Esophagus muscularis mucosa (tissue), 4 donors: ENCODE measurements around the gene NAPG.

Source experiments
- EP300 ChIP-seq: sonication (generic); formaldehyde crosslinking; IDR thresholded peaks from one replicate; pipeline ENCODE4 v1.6.1; 2017; ENCODE audit warnings: antibody characterized with exemption
- POLR2A ChIP-seq: fragments of 450-650 bp; IDR thresholded peaks from one replicate; pipeline ENCODE4 v1.6.1; 2017; ENCODE audit warnings: antibody characterized with exemption, moderate library complexity, mild to moderate bottlenecking, low read depth
- POLR2AphosphoS5 ChIP-seq, 2 donors: sonication (generic); formaldehyde crosslinking; IDR thresholded peaks; one replicate each; pipeline ENCODE4 v1.6.1; 2017; ENCODE audit warnings: antibody characterized with exemption in 2 of 2
- TF ChIP-seq, protein P1 (sequence below), 3 experiments: fragments of 200-600 bp in 2 of 3; fragments of 450-650 bp in 1 of 3; sonication (generic) in 2 of 3; IDR thresholded peaks; one replicate each; pipeline ENCODE4 v1.5.1; 2017 to 2019; ENCODE audit warnings: antibody characterized with exemption in 3 of 3, mild to moderate bottlenecking in 2 of 3, moderate library complexity in 1 of 3

DNA sequence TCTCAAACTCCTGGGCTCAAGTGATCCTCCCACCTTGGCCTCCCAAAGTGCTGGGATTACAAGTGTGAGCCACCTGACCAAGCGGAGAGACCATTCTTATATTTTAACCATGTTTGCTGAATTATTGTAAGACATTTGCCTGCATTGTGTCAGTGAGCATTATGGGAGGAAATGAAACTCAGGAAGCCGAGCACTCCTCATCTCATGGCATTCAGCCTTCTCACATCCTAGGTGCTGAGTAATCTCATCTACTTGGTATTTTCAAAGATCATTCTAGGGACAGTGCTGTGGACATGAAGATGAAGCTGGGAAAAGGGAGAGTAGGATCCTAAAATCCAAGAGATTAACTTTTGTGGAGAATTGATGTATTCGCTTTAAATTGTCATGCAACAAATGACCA lies 66.1 kb downstream of the NAPG start:
- TF ChIP-seq, protein P1, sequence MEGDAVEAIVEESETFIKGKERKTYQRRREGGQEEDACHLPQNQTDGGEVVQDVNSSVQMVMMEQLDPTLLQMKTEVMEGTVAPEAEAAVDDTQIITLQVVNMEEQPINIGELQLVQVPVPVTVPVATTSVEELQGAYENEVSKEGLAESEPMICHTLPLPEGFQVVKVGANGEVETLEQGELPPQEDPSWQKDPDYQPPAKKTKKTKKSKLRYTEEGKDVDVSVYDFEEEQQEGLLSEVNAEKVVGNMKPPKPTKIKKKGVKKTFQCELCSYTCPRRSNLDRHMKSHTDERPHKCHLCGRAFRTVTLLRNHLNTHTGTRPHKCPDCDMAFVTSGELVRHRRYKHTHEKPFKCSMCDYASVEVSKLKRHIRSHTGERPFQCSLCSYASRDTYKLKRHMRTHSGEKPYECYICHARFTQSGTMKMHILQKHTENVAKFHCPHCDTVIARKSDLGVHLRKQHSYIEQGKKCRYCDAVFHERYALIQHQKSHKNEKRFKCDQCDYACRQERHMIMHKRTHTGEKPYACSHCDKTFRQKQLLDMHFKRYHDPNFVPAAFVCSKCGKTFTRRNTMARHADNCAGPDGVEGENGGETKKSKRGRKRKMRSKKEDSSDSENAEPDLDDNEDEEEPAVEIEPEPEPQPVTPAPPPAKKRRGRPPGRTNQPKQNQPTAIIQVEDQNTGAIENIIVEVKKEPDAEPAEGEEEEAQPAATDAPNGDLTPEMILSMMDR (IDR thresholded peaks at IDR 0.05) = no peak
- TF ChIP-seq POLR2AphosphoS5 (IDR thresholded peaks at IDR 0.05) = no peak
- TF ChIP-seq POLR2A = no peak
- TF ChIP-seq EP300 = no peak
